ENCODE measurements around the gene KSR1. TPM values are rescaled to one million over a fixed set of nuclear protein-coding genes. Genes with fewer than 3 reads are reported as not detected.

The KSR1 gene
- total RNA-seq, 6 experiments from 2014 or later = 1.9 to 4.9 (median 3.6) TPM

DNA sequence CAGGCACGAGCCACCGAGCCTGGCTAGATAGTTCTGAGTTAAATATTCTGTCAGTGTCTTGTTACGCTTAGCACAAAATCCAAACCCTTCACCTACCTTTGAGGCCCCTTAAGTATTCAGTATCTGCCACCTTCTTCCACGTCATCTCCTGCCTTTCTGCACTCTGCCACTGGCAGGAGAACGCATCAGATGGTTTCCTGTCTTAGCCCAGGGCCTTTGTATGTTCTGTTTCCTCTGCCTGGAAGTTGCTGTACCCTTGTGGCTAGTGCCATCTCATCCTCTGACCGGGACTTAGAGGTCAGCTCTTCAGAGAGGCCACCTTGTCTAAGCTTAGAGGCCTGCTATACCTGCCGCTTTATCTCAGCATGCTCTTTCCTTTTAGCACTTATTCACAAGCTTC, 107.3 kb downstream of the KSR1 start:
- no peaks in the 10 kb centered on the region; the same call in 1 of the 2 replicates for H3K27me3 Mint-ChIP-seq (ENCODE audit: insufficient read depth)
- DNase-seq = no peak
- no peaks in the 10 kb centered on the region for H3K9me3 Mint-ChIP-seq
- no peak overlapping the region for H3K27ac Mint-ChIP-seq
- H3K4me1 Mint-ChIP-seq (ENCODE audit: low read depth) = peaks cover 18% of the 10 kb centered on the region
- no peaks in the 10 kb centered on the region for H3K36me3 Mint-ChIP-seq (ENCODE audit: low read depth)
- TF ChIP-seq, protein P1, sequence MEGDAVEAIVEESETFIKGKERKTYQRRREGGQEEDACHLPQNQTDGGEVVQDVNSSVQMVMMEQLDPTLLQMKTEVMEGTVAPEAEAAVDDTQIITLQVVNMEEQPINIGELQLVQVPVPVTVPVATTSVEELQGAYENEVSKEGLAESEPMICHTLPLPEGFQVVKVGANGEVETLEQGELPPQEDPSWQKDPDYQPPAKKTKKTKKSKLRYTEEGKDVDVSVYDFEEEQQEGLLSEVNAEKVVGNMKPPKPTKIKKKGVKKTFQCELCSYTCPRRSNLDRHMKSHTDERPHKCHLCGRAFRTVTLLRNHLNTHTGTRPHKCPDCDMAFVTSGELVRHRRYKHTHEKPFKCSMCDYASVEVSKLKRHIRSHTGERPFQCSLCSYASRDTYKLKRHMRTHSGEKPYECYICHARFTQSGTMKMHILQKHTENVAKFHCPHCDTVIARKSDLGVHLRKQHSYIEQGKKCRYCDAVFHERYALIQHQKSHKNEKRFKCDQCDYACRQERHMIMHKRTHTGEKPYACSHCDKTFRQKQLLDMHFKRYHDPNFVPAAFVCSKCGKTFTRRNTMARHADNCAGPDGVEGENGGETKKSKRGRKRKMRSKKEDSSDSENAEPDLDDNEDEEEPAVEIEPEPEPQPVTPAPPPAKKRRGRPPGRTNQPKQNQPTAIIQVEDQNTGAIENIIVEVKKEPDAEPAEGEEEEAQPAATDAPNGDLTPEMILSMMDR (IDR thresholded peaks at IDR 0.05) = no peak
- H3K4me3 Mint-ChIP-seq = no peak overlapping the region

DNA sequence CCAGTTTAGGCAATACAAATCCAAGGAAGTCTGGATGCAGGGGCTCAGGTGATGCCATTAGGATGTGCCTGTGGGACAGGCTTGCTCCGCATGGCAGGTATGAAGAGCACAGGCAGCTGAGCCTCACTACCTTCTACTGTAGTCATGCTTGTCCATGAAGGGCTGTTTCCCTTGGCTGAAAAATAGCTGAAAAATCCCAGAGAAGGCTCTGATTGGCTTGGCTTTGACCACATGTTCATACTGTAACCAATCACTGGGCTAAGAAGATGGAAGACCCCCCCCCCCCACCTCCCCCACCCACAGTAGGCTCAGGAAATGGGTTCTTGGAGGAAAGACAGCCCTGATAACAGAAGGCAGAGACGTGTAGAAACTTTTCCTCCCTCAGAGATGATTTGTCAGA, 108.2 kb downstream of the KSR1 start:
- TF ChIP-seq, protein P1 (IDR thresholded peaks at IDR 0.05) = no peak
- no peak for DNase-seq
- Mint-ChIP-seq H3K9me3 (no peaks in the 10 kb centered on the region), H3K36me3 (ENCODE audit: low read depth) (no peaks in the 10 kb centered on the region), H3K27ac (no peak overlapping the region), H3K27me3 (ENCODE audit: insufficient read depth) (peaks cover 1% of the 10 kb centered on the region), H3K4me1 (ENCODE audit: low read depth) (peaks cover 19% of the 10 kb centered on the region), H3K4me3 (no peak overlapping the region)

DNA sequence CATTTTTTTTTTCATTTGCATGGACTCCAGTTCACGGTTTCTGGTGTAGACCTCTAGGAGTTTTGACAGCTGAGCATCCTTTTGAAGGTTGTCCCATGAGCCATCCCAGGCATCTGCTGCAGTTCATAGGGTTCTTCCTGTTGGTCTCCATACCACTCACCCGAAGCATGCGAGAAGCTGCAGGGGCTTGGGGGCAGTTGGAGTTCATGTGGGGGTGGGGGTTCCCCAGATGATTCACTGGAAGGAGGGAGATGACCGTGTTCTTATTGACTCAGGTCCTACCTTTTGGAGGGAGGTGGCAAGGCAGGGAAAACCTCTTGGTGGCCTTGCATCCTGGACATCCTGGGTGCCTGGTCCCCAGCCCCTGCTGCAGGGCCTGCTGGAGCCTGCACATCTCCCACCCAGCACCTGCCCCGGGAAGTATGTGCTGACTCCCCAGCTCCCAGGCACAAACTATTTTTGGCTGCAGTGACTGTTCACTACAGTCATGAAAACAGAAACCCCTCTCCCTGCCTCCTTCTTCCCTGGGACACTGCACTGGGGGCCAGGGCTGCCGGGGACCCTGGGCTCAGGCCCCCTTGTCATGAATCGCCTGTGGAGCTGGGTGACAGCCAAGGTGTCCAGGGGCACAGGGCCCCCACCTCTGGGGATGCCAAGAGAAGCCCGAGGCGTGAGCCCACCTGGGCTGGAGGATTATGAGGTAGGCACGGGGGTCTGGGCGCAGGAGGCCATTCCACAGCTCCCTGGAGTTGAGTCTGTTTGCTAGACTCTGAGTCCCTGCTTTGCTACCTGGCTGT, 109.8 kb downstream of the KSR1 start:
- no peak for DNase-seq
- TF ChIP-seq, protein P1 (IDR thresholded peaks at IDR 0.05) = no peak
- Mint-ChIP-seq H3K36me3 (ENCODE audit: low read depth) (no peaks in the 10 kb centered on the region), H3K27me3 (ENCODE audit: insufficient read depth) (peaks cover 1% of the 10 kb centered on the region), H3K27ac (no peak overlapping the region), H3K4me3 (no peak overlapping the region), H3K9me3 (no peaks in the 10 kb centered on the region), H3K4me1 (ENCODE audit: low read depth) (peaks cover 6% of the 10 kb centered on the region)

DNA sequence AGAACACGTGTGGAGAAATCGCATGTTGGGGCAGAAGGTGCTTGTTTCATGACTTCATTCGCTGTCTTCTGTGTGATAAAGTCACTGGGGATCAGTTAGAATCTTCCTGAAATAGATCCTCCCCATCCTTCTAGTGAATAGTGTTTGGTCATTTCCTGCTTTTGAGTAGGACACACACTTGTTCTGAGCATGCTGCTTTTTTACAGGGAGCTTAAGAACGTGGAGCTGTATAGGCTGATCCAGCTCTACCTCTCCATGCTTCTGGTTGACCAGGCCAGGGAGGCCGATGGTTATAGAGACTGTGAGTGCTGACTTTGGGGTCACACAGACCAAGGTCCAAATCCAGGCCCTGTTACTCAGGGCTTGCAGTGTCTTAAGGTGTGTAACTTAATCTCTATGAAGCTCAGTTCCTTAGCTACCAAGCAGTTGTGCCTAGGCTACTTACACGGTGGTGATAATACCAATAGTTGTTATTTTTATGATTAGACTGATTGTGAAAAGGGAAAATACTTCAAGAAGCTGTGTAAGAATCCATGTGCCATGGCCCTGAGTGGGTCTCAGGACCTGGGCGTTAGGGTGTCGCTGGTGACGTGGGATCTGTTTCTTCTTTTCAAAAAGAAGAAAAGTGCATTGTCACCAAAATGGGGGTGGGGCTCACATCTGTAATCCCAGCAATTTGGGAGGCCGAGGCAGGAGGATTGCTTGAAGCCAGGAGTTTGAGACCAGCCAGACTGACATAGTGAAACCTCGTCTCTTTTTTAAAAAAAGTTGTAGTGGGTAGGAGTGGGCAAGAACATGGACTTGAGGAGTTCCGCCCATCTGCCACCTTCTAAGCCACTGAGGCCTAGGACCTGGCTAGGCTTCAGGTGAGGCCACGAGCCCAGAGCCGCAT, 110.7 kb downstream of the KSR1 start:
- Mint-ChIP-seq H3K27ac (no peak overlapping the region), H3K4me3 (no peak overlapping the region), H3K4me1 (ENCODE audit: low read depth) (peaks cover 6% of the 10 kb centered on the region; the same call in 1 of the 2 replicates), H3K9me3 (no peaks in the 10 kb centered on the region), H3K27me3 (ENCODE audit: insufficient read depth) (peaks cover 1% of the 10 kb centered on the region), H3K36me3 (ENCODE audit: low read depth) (no peaks in the 10 kb centered on the region)
- DNase-seq = no peak
- TF ChIP-seq, protein P1 (IDR thresholded peaks at IDR 0.05) = no peak

DNA sequence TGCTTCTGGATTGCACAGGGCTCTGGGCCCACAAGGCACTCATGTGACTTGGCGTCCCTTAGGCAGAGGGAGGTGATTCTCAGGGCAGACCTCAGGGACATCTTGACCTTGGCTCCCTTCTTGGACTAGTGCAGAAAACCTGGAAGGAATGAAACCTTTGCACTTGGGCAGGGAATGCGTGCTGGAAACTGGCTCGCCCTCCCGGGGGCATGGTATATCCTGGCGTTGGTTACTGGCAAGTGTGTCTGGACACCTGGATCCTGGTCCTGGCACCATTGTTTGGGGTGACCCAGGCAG, 111.3 kb downstream of the KSR1 start:
- Mint-ChIP-seq H3K27ac (no peak overlapping the region), H3K27me3 (ENCODE audit: insufficient read depth) (peaks cover 1% of the 10 kb centered on the region), H3K4me3 (no peak overlapping the region), H3K36me3 (ENCODE audit: low read depth) (no peaks in the 10 kb centered on the region), H3K9me3 (no peaks in the 10 kb centered on the region), H3K4me1 (ENCODE audit: low read depth) (peaks cover 12% of the 10 kb centered on the region)
- TF ChIP-seq, protein P1 (IDR thresholded peaks at IDR 0.05) = no peak
- no peak for DNase-seq
